HG02588 (cell line): Measurements from ENCODE around the gene C6orf89.

ENCODE experiments used
- ATAC-seq: cut with Tn5 transposase; IDR thresholded peaks from one replicate; pipeline ENCODE4 v1.9.1; 2021; ENCODE audit warnings: mild to moderate bottlenecking, moderate library complexity; ENCODE audit not compliant: unreplicated experiment

Gene C6orf89

DNA sequence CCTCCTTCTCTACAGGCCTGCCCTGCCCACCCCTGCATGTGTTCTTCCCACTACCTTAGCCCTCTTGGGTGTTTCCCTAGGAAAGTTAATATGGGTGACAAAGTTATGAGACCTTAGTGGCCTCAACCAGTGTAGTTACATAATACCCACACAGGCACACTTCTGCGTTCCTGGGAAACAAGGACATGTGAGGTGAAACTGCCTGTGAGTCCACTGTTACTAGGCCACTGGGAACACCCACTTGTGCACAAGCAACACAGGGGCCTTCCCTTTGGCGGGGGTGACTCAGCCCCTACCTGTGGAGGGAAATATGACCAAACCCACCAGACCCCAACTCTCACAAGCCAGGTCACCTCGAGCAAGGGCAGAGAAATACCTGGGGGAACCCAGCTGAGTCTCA, 81.5 kb downstream of the C6orf89 start:
- ATAC-seq, result no peak

DNA sequence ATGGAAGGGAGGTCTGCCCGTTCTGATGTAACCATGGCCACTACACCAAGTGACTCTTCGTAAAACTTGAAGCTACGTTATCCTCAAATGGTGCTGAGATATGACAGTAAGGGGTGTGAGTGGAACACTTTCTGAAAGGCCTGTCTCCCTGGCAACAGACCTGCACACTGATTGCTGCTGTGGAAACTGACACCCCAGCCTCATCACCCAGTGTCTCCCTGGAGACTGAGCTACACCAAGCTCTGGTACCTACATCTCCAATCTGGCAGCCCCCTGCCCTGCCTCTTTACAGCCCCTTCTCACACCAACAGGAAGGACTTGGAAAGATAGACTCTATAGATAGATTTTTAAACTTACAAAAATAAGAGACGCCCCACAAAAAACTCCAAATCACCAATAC, 82.0 kb downstream of the C6orf89 start:
- no peak for ATAC-seq

DNA sequence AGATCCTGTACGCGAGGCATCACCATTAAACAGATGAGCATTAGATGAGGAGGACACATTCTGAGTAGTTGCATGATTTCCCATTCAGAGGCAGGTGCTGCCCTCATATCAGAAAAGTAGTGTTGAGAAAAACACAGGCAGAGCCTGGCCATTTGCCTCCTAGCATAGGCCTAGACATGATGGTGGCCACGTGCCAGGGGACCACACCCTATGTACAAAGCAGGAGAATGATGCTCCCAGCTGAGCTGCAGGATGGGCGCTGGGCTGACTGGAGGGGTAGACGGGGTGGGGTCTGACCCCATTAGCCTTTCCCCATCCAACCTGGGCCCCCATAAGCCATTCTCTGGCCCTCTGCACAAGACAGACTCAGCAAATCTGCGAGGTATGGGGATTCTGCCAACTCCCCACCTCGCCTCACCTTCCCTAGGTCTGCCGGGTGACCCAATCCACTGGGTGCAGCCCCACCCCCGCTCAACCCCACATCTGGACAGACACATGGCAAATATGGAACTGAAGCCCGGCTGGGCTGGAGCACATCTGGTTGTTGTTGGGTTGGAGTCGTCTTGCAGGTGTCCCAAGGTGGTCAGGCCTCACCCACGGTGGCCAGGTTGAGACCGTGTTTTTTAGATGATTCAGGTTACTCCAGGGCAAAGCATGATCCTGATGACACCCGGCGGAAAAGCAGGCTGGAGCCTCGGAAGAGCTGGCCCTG, 82.7 kb downstream of the C6orf89 start:
- ATAC-seq, result no peak

DNA sequence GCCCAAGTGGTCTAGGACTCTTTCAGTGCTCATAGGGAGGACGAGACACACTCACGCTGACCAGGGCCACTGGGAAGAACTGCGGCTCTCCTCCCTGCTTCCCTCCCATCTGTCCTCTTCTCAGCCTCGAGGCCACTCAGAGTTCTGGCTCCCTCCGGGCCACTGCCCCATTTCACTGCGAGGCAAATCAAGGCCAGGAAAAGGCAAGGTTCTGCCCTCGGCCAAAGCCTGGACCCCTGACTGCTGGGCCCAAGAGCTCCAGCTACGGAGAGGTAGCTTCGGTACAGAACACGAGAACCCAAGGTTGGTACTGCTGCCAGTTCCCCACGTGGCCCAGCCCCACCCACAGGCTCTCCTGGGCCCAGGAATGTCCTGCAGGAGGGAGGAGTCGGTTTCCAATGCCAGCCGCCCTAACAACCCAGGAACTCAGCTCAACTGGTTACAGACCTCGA, 83.5 kb downstream of the C6orf89 start:
- no peak for ATAC-seq

DNA sequence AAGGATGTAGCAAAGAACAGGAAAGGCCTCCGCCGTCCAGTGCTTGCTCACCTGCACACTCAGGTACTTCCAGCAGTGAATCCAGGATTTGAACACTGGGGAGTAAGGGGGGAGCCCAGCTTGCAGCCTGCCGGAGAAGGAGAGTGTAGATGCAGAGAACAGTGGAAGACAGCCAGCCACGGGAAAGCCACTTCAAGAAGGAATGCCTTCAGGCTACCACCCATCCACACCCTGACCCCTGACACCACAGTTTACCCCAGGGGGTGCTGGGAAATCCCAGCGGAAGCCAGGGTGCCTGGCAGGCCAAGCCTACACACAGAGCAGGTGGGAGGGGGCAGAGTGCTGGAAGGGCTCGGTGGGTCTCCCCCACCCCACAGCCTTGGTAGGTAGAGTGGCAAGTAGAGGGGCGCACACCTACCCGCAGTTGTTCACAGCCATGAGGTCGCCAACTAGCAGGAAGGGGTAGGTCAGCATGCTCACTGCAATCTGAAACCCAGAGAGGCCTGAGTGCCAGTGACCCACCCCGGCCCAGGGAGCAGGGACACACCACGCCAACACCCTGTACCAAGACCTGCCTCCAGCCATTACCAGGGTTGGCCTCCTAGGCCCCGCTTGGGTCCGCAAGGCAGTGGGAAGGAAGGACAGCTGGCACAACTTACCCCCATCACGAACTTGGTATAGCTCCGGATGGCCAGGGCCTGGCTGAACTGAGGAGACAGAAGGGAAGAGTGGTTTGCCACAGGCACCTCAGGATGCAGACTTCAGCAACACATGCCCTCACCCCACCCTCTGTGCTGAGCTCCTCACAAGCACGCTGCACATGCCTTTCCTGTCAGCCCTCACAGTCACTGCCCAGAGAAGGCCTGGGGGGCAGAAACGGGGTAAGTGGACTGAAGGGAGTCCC, 84.5 kb downstream of the C6orf89 start:
- no peak for ATAC-seq

DNA sequence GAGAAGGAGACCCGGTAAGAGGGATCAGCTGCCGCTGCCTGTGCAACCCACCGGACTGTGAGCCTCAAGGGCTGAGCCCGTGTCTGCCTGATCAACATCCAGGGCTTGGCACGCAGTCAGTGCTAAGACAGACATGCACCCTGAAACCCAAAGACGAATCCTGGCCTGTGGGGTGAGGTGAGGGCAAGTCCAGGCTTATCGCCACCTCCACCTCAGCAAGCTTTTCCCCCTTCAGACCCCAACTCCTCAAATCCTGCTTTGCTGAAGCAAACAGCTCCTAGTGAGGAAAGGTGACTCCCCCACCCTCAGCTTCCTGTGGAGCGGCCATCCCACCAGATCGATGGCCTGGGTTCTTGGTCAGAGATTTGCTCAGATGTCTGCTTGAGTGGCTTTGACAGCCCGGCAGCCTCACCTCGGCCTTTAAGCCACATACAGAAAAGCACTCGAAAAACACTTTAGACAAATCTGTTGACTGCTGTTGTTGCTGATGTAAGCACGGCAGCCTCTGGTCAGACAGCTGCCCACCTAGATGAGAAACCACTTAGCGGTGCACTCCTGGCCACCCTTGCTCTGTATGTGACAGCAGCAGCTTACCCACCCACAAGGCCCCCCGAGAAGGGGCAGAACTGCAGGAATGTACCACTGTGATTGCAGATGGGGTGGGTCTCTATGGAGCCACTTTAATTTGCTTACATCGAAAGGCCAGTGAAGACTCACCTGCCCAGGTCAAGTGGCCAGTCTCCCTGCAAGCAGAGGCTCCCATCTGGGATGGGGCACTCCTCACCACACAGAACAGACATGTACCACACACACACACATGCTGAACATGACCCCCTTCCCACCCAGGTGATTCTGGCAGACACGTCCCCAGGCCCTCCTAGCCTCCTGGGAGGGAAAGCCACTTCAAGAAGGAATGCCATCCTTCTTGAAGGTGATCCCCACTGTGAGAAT, 85.4 kb downstream of the C6orf89 start:
- ATAC-seq, result no peak

DNA sequence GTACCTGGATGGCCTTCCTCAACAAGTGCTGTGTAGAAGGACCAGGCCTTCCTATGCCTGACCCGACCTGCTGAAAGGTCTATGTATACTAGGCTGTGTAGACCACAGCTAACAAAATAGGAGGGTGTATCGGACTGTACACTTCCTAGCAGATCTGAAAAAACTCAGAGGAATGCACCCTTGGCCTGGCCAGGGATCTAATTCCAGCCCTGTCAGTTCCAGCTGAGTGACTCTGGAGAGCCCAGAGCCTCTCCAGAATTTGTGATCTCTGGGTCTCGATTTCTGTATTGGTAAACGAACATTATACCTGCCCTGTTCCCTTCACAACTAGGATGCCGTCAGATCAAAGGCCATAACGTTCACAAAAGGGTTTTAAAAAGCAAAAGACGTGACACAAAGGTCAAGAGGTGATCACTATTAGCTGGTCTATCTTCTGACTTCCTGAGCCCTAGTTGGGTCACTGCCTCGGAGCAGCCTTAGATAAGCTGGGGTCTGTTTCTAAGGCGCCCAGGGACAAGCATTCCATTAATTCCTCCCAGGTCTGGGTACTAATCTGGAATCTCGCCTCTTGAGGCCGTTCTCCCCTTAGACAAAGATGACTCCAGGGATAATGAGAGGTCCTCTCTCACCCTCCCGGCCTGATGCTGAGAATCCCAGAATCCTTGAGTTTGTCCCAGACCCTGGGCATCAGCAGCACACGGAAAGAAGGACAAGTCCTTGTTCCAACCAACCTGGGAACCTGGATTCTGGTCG, 86.3 kb downstream of the C6orf89 start:
- no peak for ATAC-seq

DNA sequence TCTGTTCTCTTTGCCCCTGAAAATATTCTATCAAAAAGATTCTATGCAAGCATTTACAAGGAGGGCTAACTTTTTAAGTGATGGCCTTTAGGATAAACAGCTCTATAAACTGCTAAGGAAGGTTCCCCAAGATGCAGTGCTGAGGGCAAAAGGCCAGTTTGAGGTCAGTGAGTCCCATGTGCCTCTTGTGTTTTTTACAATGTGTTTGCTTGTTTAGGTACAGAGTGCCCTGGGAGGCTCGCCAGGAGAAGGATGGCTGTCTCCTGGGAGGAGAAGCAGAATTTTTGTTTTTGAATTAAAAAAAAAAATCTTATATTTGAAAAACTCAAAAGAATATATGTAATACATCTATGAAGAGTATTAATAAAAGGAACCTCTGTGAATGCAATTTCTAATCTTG, 87.4 kb downstream of the C6orf89 start:
- ATAC-seq, result no peak

DNA sequence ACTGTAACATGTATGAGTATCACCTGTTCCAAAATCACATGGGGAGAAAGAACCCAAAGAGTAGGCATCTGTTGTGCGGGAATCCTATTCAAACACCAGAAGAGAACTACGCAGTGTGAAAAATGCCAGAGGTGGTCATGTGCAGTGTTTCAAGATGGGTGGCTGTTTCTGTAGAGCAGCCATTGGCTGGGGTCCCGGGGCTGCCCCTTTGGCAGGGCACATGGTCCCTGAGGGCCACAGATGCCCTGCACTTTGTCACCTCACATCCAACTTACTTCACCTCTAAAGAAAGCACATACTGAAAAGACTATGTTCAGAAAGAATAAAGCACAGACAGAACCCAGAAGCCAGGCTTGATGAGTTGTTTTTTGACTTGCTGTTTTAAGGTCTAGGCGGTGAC, 87.9 kb downstream of the C6orf89 start:
- ATAC-seq, result no peak

DNA sequence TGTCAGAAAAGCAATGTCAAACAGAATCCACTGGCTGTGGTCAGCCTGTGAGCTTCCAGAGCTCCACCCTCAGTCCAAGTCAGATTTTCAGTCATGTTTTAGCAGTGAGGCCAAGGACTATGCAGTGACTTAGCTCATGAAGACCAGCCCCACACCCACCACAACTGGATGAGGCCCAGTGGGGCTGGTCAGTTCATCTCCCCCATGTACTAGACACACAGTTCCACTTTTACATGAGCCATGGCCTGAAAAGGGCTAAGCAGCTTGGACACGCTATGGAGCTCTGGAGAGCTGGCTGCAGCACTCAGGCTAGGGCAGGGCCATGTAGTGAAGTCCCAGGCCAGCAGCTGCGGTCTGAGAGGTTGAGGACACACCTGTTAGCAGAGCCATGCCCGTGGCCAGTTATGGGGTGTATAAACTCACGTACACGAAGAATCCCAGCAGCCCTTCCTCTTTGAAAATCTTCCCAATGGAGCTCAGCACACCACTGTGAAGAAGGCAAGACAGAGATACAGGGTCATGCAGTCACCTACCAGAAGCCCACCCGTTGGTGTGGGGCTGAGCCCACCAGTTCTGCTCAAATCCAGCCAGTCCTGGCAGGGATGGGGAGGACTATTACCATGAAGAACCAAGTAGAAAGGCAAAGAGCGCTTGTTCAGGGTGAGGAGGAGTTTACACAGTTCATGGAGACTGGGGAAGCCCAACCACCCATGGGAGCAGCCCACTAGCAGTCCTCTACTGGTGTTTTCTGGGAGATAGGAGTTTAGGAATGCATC, 89.7 kb downstream of the C6orf89 start:
- no peak for ATAC-seq

DNA sequence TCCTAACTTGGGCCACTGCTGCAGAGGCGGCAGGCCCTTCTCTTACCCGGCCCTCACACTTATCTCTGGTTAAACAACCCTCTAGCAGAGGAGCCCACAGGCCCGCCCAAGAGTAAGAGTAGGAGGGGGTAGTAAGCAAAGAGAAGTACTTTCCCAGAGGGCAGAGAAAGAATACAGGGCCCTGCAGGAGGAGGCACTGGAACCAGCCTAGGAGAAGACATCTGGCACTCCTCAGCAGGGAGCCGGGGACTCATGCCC, 90.2 kb downstream of the C6orf89 start:
- ATAC-seq, result no peak

DNA sequence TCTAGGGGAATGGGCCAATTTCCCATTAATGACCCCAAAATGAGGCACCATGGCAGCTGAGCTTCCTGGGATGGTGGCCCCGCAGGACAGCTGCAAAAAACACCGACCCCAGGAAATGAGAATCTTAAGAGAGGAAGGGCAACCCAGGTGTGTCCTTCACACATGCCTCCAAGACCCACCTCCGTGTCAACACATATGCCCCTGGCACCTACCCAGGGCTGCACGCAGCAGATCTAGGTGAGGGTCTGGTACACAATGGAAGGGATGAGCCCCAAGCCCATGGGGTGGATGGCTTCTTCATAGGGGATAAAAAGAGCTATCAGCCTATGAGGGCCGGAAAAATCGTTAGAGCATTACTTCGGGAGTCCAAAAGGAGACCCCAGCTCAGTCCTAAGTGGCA, 90.8 kb downstream of the C6orf89 start:
- ATAC-seq, result no peak

DNA sequence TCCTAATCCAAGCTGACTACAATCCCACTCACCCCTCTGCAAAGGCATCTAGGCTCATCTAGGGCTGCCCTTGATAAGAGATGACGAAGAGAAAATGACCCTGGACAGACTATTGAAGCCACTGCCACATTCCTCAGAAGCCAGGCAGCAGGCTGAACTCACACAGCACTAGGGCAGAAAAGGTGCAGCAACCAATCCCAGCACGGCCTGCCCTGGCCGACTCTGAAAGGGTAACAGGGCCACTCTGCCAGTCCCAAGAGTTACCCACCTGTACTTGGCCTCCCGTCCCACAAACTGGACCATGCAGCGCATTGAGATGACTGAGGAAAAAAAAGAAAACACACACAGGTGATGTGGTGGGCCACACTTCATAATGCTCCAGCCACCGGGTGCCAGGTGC, 91.2 kb downstream of the C6orf89 start:
- ATAC-seq, result no peak

DNA sequence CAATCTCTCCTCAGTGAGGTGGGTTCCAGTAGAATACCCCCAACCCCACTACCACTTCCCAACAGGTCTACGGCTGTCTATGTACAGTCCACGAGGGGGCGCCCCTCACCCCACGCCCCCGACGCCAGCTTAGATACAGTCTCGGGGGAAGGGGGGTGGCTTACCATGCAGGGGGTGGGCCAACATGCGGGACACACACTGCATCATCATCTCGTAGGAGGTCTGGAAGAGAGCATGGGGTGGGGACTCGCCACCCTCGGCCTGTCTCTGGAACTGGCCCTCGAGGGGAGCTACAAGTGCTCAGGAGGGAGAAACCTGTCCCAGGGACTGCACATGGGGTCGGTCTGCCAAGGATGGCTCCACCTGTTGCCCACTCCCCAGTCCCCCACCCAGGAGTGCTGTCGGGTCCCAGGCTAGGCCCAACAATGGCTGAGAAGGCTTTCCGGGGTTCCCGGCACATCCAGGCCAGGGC, 91.8 kb downstream of the C6orf89 start:
- ATAC-seq, result no peak
